Stimulated activated CD8-positive, alpha-beta memory T cell treated with anti-CD3 and anti-CD28 coated beads, Interleukin-12 subunit alpha, Interleukin-12 subunit beta, amount 100 ng/mL, for 1 hour (primary cell): ENCODE results near the gene LRP5.
"Not testable (repeated sequence)": the region's sequence is repeated elsewhere in the genome, so short reads cannot be mapped to it uniquely, and the experiment has no call there.

ENCODE experiments used
- DNase-seq: peaks from one replicate; pipeline ENCODE4 v3.0.0-alpha.2; 2020; ENCODE audit warnings: low read depth

Gene LRP5

GRCh38 chr11:68329536-68329935 is 17.1 kb downstream of the LRP5 start:
- no peak for DNase-seq

GRCh38 chr11:68329978-68330699 is 17.7 kb downstream of the LRP5 start:
- no peak for DNase-seq

- no peak for DNase-seq
These were observed 18.4 kb downstream of the LRP5 start for GRCh38 chr11:68330700-68331337.

- no peak for DNase-seq
These were observed 19.1 kb downstream of the LRP5 start for GRCh38 chr11:68331338-68331947.

- no peak for DNase-seq
These were observed 19.8 kb downstream of the LRP5 start for GRCh38 chr11:68332186-68332585.

- no peak for DNase-seq
These were observed 20.8 kb downstream of the LRP5 start for GRCh38 chr11:68333173-68333572.

- no peak for DNase-seq
These were observed 22.5 kb downstream of the LRP5 start for GRCh38 chr11:68334923-68335322.

GRCh38 chr11:68335683-68336082 is 23.3 kb downstream of the LRP5 start:
- no peak for DNase-seq

GRCh38 chr11:68336716-68337115 is 24.3 kb downstream of the LRP5 start:
- DNase-seq = no peak

GRCh38 chr11:68337399-68337835 is 25.0 kb downstream of the LRP5 start:
- no peak for DNase-seq

GRCh38 chr11:68338051-68338780 is 25.8 kb downstream of the LRP5 start:
- DNase-seq = no peak

GRCh38 chr11:68340003-68340767 is 27.8 kb downstream of the LRP5 start:
- DNase-seq = no peak

- no peak for DNase-seq
These were observed 28.6 kb downstream of the LRP5 start for GRCh38 chr11:68340784-68341556.

GRCh38 chr11:68341557-68342458 is 29.4 kb downstream of the LRP5 start:
- no peak for DNase-seq

GRCh38 chr11:68342459-68343158 is 30.2 kb downstream of the LRP5 start:
- no peak for DNase-seq

- no peak for DNase-seq
These were observed 31.4 kb downstream of the LRP5 start for GRCh38 chr11:68343761-68344256.

- not testable (repeated sequence) for DNase-seq
These were observed 32.4 kb downstream of the LRP5 start for GRCh38 chr11:68344821-68345220.

GRCh38 chr11:68345776-68346461 is 33.5 kb downstream of the LRP5 start:
- DNase-seq = no peak

- no peak for DNase-seq
These were observed 34.0 kb downstream of the LRP5 start for GRCh38 chr11:68346462-68346790.
